ENCODE measurements around the gene FOXG1.

FOXG1 gene

DNA sequence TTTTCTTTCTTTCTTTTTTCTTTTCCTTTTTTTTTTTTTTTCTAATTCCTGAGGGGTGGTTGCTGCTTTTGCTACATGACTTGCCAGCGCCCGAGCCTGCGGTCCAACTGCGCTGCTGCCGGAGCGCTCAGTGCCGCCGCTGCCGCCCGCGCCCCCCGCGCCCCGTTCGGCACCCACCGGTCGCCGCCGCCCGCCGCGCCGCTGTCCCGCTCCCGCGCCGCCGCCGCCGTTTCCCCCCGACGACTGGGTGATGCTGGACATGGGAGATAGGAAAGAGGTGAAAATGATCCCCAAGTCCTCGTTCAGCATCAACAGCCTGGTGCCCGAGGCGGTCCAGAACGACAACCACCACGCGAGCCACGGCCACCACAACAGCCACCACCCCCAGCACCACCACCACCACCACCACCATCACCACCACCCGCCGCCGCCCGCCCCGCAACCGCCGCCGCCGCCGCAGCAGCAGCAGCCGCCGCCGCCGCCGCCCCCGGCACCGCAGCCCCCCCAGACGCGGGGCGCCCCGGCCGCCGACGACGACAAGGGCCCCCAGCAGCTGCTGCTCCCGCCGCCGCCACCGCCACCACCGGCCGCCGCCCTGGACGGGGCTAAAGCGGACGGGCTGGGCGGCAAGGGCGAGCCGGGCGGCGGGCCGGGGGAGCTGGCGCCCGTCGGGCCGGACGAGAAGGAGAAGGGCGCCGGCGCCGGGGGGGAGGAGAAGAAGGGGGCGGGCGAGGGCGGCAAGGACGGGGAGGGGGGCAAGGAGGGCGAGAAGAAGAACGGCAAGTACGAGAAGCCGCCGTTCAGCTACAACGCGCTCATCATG lies 654 bp downstream of the FOXG1 start:
- Mint-ChIP-seq H3K27me3 (peaks cover 59% of the 10 kb centered on the region), H3K9me3 (peaks cover 13% of the 10 kb centered on the region), H3K4me3 (no peak overlapping the region), H3K36me3 (ENCODE audit: low read depth) (peaks cover 7% of the 10 kb centered on the region), H3K27ac (no peak overlapping the region), H3K4me1 (peaks cover 12% of the 10 kb centered on the region)
- DNase-seq, result no peak
- no peak for ATAC-seq

DNA sequence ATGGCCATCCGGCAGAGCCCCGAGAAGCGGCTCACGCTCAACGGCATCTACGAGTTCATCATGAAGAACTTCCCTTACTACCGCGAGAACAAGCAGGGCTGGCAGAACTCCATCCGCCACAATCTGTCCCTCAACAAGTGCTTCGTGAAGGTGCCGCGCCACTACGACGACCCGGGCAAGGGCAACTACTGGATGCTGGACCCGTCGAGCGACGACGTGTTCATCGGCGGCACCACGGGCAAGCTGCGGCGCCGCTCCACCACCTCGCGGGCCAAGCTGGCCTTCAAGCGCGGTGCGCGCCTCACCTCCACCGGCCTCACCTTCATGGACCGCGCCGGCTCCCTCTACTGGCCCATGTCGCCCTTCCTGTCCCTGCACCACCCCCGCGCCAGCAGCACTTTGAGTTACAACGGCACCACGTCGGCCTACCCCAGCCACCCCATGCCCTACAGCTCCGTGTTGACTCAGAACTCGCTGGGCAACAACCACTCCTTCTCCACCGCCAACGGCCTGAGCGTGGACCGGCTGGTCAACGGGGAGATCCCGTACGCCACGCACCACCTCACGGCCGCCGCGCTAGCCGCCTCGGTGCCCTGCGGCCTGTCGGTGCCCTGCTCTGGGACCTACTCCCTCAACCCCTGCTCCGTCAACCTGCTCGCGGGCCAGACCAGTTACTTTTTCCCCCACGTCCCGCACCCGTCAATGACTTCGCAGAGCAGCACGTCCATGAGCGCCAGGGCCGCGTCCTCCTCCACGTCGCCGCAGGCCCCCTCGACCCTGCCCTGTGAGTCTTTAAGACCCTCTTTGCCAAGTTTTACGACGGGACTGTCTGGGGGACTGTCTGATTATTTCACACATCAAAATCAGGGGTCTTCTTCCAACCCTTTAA lies 1.5 kb downstream of the FOXG1 start:
- no peak for DNase-seq
- Mint-ChIP-seq H3K27me3 (peaks cover 60% of the 10 kb centered on the region), H3K4me1 (peaks cover 12% of the 10 kb centered on the region), H3K27ac (no peak overlapping the region), H3K36me3 (ENCODE audit: low read depth) (peaks cover 7% of the 10 kb centered on the region), H3K9me3 (peaks cover 22% of the 10 kb centered on the region), H3K4me3 (peak overlapping the region; percentile 14)
- ATAC-seq, result no peak

DNA sequence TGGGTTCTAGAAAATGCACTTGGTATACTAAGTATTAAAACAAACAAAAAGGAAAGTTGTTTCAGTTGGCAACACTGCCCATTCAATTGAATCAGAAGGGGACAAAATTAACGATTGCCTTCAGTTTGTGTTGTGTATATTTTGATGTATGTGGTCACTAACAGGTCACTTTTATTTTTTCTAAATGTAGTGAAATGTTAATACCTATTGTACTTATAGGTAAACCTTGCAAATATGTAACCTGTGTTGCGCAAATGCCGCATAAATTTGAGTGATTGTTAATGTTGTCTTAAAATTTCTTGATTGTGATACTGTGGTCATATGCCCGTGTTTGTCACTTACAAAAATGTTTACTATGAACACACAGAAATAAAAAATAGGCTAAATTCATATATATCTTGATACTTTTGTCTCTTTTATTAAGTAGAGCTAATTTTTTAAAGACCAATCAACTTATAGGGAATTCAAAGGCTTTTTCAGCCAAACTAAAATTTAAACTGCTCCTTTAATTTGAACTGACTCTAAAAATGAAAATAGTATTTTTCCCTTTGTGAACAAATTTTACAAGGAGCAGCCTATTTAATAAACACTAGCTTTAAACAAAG lies 2.8 kb downstream of the FOXG1 start:
- Mint-ChIP-seq H3K36me3 (ENCODE audit: low read depth) (peaks cover 9% of the 10 kb centered on the region), H3K4me3 (no peak overlapping the region), H3K27me3 (peaks cover 64% of the 10 kb centered on the region), H3K27ac (no peak overlapping the region), H3K4me1 (peaks cover 12% of the 10 kb centered on the region), H3K9me3 (peaks cover 26% of the 10 kb centered on the region)
- DNase-seq (no peak), ATAC-seq (no peak)

DNA sequence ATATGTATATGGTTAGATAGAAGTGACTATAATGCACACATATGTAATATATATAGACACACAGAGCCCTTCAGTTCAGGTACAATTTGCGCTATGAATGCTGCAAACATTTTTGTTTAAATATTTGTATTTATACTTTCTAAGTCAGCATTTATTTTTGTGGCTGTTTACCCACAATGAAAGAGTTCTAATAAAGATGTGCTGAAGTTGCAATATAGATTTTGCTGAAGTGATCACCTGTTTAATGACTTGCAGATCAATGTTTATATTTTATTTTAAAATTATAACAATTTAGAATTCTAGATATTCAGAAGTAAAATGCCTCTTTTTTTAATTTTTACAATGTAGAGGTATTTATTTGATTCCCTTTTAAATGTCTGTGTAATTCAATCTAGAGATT lies 3.5 kb downstream of the FOXG1 start:
- Mint-ChIP-seq H3K9me3 (peaks cover 26% of the 10 kb centered on the region), H3K36me3 (ENCODE audit: low read depth) (peaks cover 9% of the 10 kb centered on the region), H3K4me1 (peaks cover 12% of the 10 kb centered on the region), H3K27me3 (peaks cover 66% of the 10 kb centered on the region), H3K27ac (no peak overlapping the region), H3K4me3 (no peak overlapping the region)
- DNase-seq (no peak), ATAC-seq (no peak)

DNA sequence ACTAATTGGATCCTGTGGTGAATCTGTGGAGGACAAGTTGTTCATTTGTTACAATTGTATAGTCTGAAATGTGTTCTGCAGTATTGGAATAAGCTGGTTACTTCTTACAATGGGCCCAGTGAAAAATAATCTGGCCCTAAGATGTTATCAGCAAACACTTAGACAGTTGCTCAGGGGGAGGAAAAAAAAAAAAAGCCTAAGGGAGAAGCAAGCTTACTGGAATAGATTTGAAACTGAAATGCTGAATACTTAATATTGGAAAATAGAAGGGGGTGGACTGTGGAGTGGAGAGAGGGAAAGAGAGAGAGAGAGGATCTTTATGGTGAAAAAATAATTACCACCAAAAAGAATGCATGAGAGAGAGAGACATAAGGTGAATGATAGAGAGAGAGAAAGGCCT lies 4.0 kb downstream of the FOXG1 start:
- H3K9me3 Mint-ChIP-seq, result peaks cover 29% of the 10 kb centered on the region
- H3K4me3 Mint-ChIP-seq, result no peak overlapping the region
- H3K27ac Mint-ChIP-seq, result no peak overlapping the region
- DNase-seq, result no peak
- H3K4me1 Mint-ChIP-seq, result peaks cover 9% of the 10 kb centered on the region
- peaks cover 8% of the 10 kb centered on the region for H3K36me3 Mint-ChIP-seq (ENCODE audit: low read depth)
- no peak for ATAC-seq
- peaks cover 66% of the 10 kb centered on the region for H3K27me3 Mint-ChIP-seq

DNA sequence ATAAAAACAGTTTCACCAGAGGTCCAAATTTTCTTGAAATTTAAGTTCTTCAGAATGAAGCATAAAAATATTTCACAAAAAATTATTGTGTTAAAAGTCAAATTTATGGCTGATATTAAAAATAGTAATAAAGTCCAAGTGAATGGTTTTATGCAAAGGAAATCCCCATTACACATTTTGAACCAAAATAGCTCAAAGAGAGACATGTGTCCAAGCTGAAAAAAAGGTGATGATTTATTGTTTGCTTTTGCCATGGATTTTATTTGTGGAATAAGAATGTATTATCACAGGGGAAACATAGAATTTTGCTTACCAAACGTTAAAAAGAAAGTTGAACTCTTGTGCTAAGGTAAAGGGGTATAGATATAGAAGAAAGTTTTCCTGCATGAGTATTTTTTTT lies 4.6 kb downstream of the FOXG1 start:
- peaks cover 31% of the 10 kb centered on the region for H3K9me3 Mint-ChIP-seq
- H3K27me3 Mint-ChIP-seq, result peaks cover 67% of the 10 kb centered on the region
- DNase-seq (no peak), ATAC-seq (no peak)
- H3K4me3 Mint-ChIP-seq, result no peak overlapping the region
- peaks cover 6% of the 10 kb centered on the region for H3K4me1 Mint-ChIP-seq
- peaks cover 8% of the 10 kb centered on the region for H3K36me3 Mint-ChIP-seq (ENCODE audit: low read depth)
- no peak overlapping the region for H3K27ac Mint-ChIP-seq

DNA sequence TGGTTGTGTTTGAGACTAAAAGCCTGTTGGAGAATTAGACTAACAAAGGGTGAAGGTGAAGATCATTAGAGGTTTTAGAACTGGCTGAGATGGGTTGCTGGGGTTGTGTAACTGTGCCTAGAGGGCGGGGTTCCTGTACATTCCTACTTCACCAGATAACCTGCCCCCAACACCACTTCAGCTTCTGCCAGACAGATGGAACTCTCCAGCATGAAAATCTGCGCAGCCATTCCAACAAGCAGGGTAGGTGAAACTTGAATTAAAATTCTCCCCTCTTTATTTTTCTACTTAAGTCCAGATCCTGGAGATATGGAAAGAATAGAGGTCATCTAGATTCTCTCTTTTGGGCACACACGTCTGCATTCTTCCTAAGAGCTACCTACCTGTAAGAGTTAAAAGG lies 6.0 kb downstream of the FOXG1 start:
- H3K9me3 Mint-ChIP-seq, result peaks cover 31% of the 10 kb centered on the region
- H3K4me1 Mint-ChIP-seq, result peaks cover 5% of the 10 kb centered on the region
- no peak for ATAC-seq
- DNase-seq, result no peak
- no peak overlapping the region for H3K4me3 Mint-ChIP-seq
- H3K27me3 Mint-ChIP-seq, result peaks cover 77% of the 10 kb centered on the region
- peaks cover 8% of the 10 kb centered on the region for H3K36me3 Mint-ChIP-seq (ENCODE audit: low read depth)
- no peak overlapping the region for H3K27ac Mint-ChIP-seq

DNA sequence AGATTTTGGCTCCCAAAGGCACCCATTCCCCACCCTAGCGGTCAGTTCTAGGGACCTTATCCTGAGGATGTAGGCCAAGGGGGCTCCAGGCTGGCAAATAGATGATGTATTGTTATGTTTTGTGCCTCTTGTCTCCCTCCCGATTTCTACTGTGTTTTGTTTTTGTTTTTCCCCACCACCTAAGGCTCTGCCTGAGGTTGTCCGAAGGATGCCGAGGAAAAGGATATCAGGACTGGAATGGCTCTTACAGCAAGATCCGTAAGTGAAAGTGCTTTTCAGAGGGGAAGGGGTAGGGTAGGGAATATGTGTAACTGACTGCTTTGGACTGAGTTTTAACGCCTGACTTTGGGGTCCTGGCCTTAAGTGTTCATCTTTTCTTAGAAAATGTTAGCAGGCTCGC lies 6.6 kb downstream of the FOXG1 start:
- DNase-seq (no peak), ATAC-seq (no peak)
- H3K27ac Mint-ChIP-seq, result no peak overlapping the region
- H3K4me1 Mint-ChIP-seq, result peaks cover 5% of the 10 kb centered on the region
- H3K27me3 Mint-ChIP-seq, result peaks cover 77% of the 10 kb centered on the region
- H3K36me3 Mint-ChIP-seq (ENCODE audit: low read depth), result peaks cover 8% of the 10 kb centered on the region
- peaks cover 27% of the 10 kb centered on the region for H3K9me3 Mint-ChIP-seq
- H3K4me3 Mint-ChIP-seq, result no peak overlapping the region

DNA sequence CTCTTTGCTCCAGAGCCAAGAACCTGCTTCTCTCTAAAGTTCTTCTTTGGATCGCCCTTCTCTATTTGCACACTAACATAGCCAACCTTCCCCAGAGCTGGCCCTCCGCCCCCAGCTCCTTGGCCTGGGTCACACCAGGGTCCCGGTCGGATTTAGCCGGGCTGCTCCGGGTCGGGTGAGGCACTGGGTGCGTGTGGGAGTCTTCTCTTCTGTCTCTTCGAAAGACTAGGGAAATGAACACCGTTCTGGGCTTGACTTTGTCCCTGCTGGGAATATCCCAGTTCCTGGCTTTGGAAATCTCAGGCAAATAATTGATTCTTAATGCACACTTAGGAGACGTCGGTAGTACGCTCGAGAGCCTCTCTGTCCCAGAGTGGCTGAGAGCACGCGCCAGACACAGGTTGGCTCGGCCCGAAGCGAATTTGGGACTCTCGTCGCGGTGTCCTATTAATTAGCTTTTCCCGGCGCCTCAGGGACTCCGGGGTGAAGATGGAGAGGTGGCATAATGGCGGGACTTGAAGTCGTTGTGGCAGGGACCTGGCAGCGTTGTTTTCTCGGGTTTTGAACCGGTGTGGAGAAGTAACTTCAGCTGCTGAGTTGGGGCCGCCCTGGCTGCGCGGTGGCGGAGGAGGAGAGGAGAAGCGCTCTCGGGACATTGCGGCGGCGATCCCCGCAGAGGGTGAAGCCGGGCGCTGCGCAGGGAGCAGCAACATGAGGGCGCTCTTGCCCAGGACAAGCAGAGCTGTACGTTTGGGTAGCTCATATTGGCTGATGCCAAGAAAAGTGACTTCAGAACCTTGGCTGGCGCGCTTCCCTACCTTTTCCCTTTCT lies 7.5 kb downstream of the FOXG1 start:
- Mint-ChIP-seq H3K4me1 (no peaks in the 10 kb centered on the region), H3K9me3 (peaks cover 20% of the 10 kb centered on the region), H3K4me3 (no peak overlapping the region), H3K36me3 (ENCODE audit: low read depth) (peaks cover 1% of the 10 kb centered on the region), H3K27ac (no peak overlapping the region), H3K27me3 (peaks cover 76% of the 10 kb centered on the region)
- no peak for ATAC-seq
- no peak for DNase-seq

DNA sequence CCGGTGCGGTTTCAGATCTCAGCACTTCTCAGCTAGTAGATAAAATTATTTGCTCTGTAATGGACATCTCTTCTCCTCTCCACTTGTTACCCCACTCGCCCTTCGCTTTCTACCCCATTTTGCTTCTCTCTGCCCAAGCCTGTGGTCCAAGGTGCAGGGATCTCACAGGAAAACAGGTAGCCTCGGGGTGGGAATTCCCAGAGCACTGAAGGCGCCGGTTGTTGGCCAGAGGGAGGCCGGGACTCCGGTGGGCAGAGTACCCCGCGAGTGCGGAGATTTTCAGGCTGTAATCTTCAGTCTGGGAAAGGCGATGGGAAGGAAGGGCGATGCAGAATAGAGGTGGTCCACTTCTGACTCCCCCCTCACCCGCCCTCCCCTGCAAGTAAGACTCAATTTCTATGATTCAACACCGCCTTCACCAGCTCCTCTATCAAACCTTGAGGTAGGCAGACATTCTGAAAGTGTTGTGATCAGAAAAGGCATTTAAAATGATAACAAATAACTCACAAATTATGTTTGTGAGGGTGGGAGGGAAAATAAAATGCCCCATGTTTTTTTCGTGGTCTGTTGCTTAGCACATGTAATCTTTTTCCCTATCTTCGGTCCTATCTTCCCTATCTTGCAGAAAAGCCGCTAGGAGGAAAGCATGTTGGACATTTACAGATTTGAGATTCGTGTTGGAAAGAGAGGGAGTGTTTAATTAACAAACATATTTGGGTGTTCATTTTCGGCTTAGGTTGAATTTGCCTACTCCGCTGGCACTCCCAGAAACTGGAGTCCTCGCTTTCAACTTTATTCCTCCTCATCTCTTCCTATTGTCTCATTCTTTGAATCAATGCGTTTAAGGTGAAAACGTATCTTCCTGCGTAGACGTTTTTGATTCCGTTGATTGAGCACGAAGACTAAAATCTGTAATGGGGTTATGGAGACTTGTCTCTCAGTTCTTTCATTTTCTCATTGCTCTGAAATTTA lies 8.5 kb downstream of the FOXG1 start:
- DNase-seq, result no peak
- Mint-ChIP-seq H3K27ac (no peak overlapping the region), H3K36me3 (ENCODE audit: low read depth) (peaks cover 1% of the 10 kb centered on the region), H3K9me3 (peaks cover 22% of the 10 kb centered on the region), H3K27me3 (peaks cover 76% of the 10 kb centered on the region), H3K4me3 (no peak overlapping the region), H3K4me1 (no peaks in the 10 kb centered on the region)
- ATAC-seq, result no peak

DNA sequence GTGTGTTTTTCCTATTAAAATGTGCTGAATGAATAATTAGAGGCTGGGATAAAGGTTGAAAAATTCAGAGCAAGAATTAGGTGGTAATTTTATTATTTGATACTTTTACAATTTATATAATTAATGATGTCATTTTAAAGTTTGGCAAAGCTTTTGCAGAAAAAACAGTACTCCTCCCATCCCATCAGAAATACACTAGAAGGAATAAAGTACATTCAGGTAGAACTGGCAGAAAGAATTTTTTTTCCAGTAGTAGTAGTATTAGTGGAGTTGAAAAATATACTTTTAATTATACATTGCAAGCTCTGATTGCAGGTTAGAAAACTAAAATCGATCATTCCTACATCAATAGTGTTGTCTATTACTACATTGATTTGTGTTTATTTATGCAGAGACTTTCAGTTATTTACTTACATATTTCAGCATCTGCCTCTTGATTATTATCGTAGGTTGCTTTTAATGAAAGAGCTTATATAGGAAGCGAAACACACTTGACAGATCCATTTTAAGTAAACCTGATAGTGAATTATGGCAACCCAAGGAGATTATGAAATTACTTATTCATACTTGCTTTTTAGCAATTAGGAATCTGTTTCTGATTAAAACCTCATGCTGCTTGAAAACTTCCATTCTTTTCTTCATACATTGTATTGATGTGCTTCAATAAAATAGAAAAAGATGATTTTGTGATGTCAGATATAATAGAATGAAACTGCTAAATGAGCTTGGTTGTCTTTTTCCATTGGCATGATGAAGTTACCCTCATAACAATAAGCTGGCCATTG lies 10.1 kb downstream of the FOXG1 start:
- Mint-ChIP-seq H3K9me3 (peaks cover 22% of the 10 kb centered on the region), H3K4me3 (no peak overlapping the region)

DNA sequence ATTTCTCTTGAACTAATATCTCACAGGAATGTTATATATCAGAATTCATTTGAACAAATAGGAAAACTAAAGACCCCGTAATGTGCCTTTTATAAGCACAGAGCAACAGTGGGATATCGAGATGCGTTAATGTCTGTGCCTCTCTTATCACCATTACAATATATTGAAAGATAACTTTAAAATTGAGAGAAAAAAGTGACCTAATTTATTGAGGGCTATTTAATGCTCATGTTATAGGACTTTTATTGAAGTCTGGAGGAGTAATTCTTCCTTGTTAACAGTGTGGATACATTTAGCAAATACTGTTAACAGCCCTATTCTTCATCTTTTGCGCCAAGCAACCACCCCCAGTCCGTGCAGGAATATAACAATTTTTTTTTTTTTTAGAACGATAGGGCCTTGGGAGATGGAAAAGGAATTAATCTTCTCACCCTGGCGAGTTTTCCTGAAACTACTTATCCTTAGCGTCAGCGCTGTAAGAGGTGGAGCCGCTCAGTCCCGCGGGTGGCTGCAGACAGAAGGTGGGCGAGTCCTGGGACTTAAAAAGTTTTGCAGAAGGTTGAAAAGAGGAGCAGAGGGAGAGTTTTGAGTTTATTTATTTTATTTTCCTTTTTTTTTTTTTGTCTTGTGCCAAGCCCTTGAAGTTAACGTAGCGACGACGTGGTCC lies 11.0 kb downstream of the FOXG1 start:
- Mint-ChIP-seq H3K27me3 (peaks cover 74% of the 10 kb centered on the region), H3K27ac (no peak overlapping the region), H3K36me3 (ENCODE audit: low read depth) (peaks cover 1% of the 10 kb centered on the region), H3K4me3 (no peak overlapping the region), H3K9me3 (peaks cover 17% of the 10 kb centered on the region), H3K4me1 (no peaks in the 10 kb centered on the region)
- DNase-seq (no peak), ATAC-seq (no peak)

More for the DNA sequence above, 10.1 kb downstream of the FOXG1 start:
- Mint-ChIP-seq H3K27me3 (peaks cover 76% of the 10 kb centered on the region), H3K27ac (no peak overlapping the region), H3K4me1 (no peaks in the 10 kb centered on the region), H3K36me3 (ENCODE audit: low read depth) (peaks cover 1% of the 10 kb centered on the region)
- no peak for ATAC-seq
- no peak for DNase-seq
